KMS-11 (cell line): ENCODE results near the gene PROC.

Source experiments
- H2AFZ ChIP-seq: fragments of 200-600 bp; sonication (generic); 2 replicates; pipeline ENCODE4 v1.6.1; 2016; ENCODE audit warnings: antibody characterized with exemption, mixed run types, low read depth
- H3K27ac ChIP-seq: fragments of 200-600 bp; sonication (generic); 2 replicates; pipeline ENCODE4 v1.6.1; 2016; ENCODE audit warnings: mild to moderate bottlenecking, mixed run types
- H3K27me3 ChIP-seq: fragments of 200-600 bp; sonication (generic); 2 replicates; pipeline ENCODE4 v1.6.1; 2017; ENCODE audit warnings: mild to moderate bottlenecking, low read depth, mixed run types, moderate library complexity; ENCODE audit not compliant: insufficient read depth
- H3K36me3 ChIP-seq: fragments of 200-600 bp; sonication (generic); 2 replicates; pipeline ENCODE4 v1.6.1; 2017; ENCODE audit warnings: mild to moderate bottlenecking, mixed run types; ENCODE audit not compliant: insufficient read depth
- H3K4me1 ChIP-seq: fragments of 200-600 bp; sonication (generic); 2 replicates; pipeline ENCODE4 v1.6.1; 2016; ENCODE audit warnings: mild to moderate bottlenecking, low read depth, mixed run types; ENCODE audit not compliant: poor library complexity, severe bottlenecking
- H3K4me2 ChIP-seq: fragments of 200-600 bp; sonication (generic); 2 replicates; pipeline ENCODE4 v1.7.0; 2016; ENCODE audit warnings: mild to moderate bottlenecking, mixed run types
- H3K4me3 ChIP-seq: fragments of 200-600 bp; sonication (generic); IDR thresholded peaks from 2 replicates; pipeline ENCODE4 v1.6.1; 2017; ENCODE audit warnings: low read depth, low read length, mixed read lengths; ENCODE audit not compliant: insufficient read depth
- H3K79me2 ChIP-seq: fragments of 200-600 bp; sonication (generic); 2 replicates; pipeline ENCODE4 v1.6.1; 2016; ENCODE audit warnings: low read depth, mixed run types; ENCODE audit not compliant: insufficient read depth
- H3K9ac ChIP-seq: fragments of 200-600 bp; sonication (generic); 2 replicates; pipeline ENCODE4 v1.6.1; 2016; ENCODE audit warnings: mild to moderate bottlenecking, mixed run types
- H4K20me1 ChIP-seq: fragments of 200-600 bp; sonication (generic); 2 replicates; pipeline ENCODE4 v1.6.1; 2016; ENCODE audit warnings: mild to moderate bottlenecking, mixed run types; ENCODE audit not compliant: insufficient read depth
- TF ChIP-seq, protein P1 (sequence below): fragments of 200-600 bp; sonication (generic); conservative IDR thresholded peaks from 2 replicates; pipeline ENCODE4 v1.6.1; 2017; ENCODE audit warnings: low read depth, mild to moderate bottlenecking, antibody characterized with exemption, low read length, moderate library complexity, mixed read lengths

The PROC gene

DNA sequence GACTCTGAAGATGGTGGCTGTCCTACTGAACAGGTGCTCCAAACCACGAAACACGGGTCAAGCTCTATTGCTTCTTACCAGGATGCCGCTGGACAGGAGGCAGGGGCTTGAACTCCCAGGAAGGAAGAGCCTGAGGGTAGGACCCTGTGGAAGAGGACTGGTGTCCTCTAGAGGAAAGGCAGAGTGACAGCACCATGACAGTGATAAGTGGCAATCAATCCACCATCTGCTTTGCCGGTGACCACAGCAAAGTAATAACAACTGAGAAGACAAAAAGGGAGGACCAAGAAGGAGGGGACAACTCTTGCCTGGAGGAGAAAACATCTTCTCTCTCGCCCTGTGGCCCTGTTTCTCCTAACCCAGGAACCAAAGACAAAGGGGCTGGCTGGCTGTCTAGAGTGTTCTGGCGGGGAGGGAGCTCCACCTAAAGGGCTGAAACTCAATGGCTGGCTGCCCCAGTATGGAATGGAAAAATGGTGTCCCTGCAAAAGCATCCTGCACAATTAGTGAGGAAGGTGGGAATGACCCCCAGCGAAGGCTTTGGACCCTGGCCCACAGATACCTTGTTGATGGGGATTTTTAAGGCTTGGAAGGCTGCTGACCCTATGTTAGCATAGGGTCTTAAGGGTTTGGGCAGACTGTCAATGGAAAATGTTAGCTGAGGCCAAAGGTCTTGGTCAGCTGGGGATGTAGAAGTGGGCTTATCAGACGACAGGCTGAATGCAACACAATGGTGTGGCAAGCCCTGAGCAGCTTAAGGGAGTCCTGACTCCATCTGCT lies 35.4 kb downstream of the PROC start:
- Histone ChIP-seq H3K36me3 (no peaks in the 10 kb centered on the region), H3K9ac (no peak overlapping the region), H2AFZ (no peak overlapping the region), H4K20me1 (no peaks in the 10 kb centered on the region), H3K4me1 (no peaks in the 10 kb centered on the region), H3K27me3 (no peaks in the 10 kb centered on the region), H3K27ac (no peak overlapping the region), H3K4me3 (no peak overlapping the region), H3K79me2 (no peaks in the 10 kb centered on the region), H3K4me2 (no peak overlapping the region)
- TF ChIP-seq, protein P1, sequence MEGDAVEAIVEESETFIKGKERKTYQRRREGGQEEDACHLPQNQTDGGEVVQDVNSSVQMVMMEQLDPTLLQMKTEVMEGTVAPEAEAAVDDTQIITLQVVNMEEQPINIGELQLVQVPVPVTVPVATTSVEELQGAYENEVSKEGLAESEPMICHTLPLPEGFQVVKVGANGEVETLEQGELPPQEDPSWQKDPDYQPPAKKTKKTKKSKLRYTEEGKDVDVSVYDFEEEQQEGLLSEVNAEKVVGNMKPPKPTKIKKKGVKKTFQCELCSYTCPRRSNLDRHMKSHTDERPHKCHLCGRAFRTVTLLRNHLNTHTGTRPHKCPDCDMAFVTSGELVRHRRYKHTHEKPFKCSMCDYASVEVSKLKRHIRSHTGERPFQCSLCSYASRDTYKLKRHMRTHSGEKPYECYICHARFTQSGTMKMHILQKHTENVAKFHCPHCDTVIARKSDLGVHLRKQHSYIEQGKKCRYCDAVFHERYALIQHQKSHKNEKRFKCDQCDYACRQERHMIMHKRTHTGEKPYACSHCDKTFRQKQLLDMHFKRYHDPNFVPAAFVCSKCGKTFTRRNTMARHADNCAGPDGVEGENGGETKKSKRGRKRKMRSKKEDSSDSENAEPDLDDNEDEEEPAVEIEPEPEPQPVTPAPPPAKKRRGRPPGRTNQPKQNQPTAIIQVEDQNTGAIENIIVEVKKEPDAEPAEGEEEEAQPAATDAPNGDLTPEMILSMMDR: no peak

DNA sequence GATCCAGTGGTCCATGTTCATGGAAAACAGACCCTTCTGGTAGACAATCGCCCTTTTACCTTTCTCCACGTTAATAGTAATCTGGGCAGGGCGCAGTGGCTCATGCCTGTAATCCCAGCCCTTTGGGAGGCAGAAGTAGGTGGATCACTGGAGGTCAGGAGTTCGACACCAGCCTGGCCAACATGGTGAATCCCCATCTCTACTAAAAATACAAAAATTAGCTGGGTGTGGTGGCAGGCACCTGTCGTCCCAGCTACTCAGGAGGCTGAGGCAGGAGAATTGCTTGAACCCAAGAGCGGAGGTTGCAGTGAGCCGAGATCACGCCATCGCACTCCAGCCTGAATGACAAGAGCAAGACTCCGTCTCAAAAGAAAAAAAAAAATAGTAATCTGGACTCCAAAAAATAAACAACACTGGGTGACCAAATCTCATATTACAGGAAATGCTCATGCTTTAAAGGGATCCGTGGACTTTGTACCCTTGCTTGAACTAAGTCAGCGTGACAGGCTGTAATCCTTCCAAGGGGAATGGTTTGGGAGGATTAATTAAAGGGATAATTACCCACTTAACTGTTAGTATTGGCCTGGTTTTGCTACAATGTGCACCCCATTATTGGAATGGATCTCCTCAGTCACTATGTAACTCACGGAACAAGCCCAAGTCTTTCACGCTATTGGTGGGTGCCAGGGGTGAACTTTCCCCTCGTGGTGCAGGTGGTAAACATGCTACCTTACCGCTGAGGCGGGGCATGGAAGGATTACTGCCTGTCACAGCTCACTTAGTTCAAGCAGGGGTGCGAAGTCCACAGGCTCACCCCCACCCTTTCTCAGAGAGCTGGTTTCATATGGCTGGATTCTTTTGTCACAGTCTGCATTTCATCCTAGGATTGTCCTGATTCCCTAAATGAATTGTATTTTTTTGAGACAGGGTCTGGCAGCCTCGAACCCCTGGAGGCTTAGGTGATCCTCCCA lies 36.7 kb downstream of the PROC start:
- Histone ChIP-seq H3K27ac (no peak overlapping the region), H3K27me3 (no peaks in the 10 kb centered on the region), H3K4me3 (no peak overlapping the region)

DNA sequence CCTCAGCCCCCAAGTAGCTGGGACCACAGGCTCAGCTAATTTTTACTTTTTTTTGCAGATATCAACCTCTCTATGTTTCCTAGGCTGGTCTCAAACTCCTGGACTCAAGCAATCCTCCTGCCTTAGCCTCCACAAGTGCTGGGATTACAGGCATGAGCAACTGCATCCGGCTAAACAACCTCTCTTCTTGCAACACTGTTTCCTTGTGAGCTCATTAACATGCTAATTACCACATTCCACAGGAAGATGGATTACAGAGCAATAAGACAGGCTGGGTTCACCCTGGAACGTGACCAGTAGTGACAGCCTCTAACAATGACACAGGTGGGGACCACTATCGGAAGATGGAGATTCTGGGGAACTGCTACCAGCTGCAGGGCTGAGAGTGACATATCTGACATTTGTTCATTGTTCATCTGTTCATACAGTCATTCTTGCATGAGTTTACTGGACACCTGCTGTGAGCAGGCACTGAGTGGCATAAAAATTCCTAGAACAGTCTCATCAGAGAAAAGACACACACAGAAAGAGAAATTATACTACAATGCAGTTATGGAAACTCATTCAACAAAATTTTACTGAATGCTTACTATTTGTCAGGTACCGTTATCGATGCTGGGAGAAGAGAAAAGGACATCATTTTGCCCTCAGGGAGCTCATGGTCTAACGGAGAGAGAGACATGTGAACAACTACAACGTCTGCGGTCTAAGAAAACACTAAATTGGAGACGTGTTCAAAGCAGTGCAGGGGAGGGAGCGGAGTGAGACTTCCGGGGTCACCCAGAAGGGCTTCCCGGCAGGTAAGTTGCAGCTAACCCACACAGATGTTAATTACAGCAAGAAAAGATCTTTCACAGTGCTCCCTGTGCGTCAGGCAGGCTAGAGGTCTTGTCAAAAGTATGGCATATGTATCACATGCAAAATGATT lies 37.6 kb downstream of the PROC start:
- Histone ChIP-seq H3K36me3 (no peaks in the 10 kb centered on the region), H3K79me2 (no peaks in the 10 kb centered on the region), H3K4me1 (no peaks in the 10 kb centered on the region), H3K9ac (no peak overlapping the region), H2AFZ (no peak overlapping the region), H3K27me3 (no peaks in the 10 kb centered on the region), H4K20me1 (no peaks in the 10 kb centered on the region), H3K27ac (no peak overlapping the region), H3K4me2 (no peak overlapping the region), H3K4me3 (no peak overlapping the region)
- TF ChIP-seq, protein P1: no peak

More for the DNA sequence above, 36.7 kb downstream of the PROC start:
- Histone ChIP-seq H4K20me1 (no peaks in the 10 kb centered on the region), H2AFZ (no peak overlapping the region), H3K79me2 (no peaks in the 10 kb centered on the region), H3K4me2 (no peak overlapping the region), H3K36me3 (no peaks in the 10 kb centered on the region), H3K9ac (no peak overlapping the region), H3K4me1 (no peaks in the 10 kb centered on the region)
- TF ChIP-seq, protein P1: no peak

DNA sequence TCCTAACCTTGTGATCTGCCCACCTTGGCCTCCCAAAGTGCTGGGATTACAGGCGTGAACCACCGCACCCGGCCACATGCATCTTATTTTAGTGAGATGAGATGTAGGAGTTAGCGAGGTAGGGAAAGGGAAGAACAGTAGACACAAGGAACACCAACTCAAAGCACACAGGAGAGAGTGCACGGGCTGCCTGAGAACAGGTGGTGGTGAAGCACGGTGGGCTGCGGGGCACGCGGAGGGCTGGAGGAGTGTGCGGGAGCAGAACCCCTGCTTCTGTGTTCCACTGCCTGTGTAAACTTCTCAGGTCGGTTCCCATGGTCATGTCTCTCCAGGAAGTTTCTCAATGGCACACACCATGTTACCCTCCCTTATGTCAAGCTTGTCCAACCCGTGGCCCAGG lies 38.7 kb downstream of the PROC start:
- Histone ChIP-seq H3K79me2 (no peaks in the 10 kb centered on the region), H4K20me1 (no peaks in the 10 kb centered on the region), H3K4me3 (no peak overlapping the region), H2AFZ (no peak overlapping the region), H3K9ac (no peak overlapping the region), H3K36me3 (no peaks in the 10 kb centered on the region), H3K4me1 (no peaks in the 10 kb centered on the region), H3K27me3 (no peaks in the 10 kb centered on the region), H3K27ac (no peak overlapping the region), H3K4me2 (no peak overlapping the region)
- TF ChIP-seq, protein P1: no peak
